WERI-Rb-1 (cell line): ENCODE data around the gene SNX7.

Experiments used
- DNase-seq: peaks from one replicate; pipeline ENCODE4 v3.0.0-alpha.2; 2020
- H3K27ac ChIP-seq: fragments of 250-450 bp; sonication (Bioruptor Pico); 2 replicates; pipeline ENCODE4 v1.5.1; 2020; ENCODE audit warnings: mild to moderate bottlenecking, moderate library complexity
- H3K27me3 ChIP-seq: fragments of 250-450 bp; sonication (Bioruptor Pico); 2 replicates; pipeline ENCODE4 v1.5.1; 2021; ENCODE audit warnings: mild to moderate bottlenecking, low read depth, moderate library complexity; ENCODE audit not compliant: insufficient read depth, severe bottlenecking
- H3K36me3 ChIP-seq: fragments of 250-450 bp; sonication (Bioruptor Pico); 2 replicates; pipeline ENCODE4 v1.5.1; 2020; ENCODE audit warnings: mild to moderate bottlenecking, moderate library complexity
- H3K4me3 ChIP-seq: 2 replicates; pipeline ENCODE4 v1.5.1; 2011; ENCODE audit warnings: low read depth, mild to moderate bottlenecking, control low read depth, low read length
- H3K9me3 ChIP-seq: fragments of 250-450 bp; sonication (Bioruptor Pico); 2 replicates; pipeline ENCODE4 v1.5.1; 2021; ENCODE audit warnings: mild to moderate bottlenecking, moderate library complexity; ENCODE audit not compliant: severe bottlenecking
- CTCF ChIP-seq: IDR thresholded peaks from 2 replicates; pipeline ENCODE4 v1.5.1; 2011; ENCODE audit warnings: low read depth, mild to moderate bottlenecking, control low read depth, inconsistent platforms, low read length

The SNX7 gene

GRCh38 chr1:98681812-98682211 is 20.3 kb downstream of the SNX7 start:
- DNase-seq: no peak
- TF ChIP-seq CTCF: no peak
- Histone ChIP-seq H3K27ac (no peak overlapping the region), H3K9me3 (no peaks in the 10 kb centered on the region), H3K4me3 (no peak overlapping the region), H3K27me3 (no peaks in the 10 kb centered on the region), H3K36me3 (no peaks in the 10 kb centered on the region)

GRCh38 chr1:98688110-98688739 is 26.7 kb downstream of the SNX7 start:
- no peak for DNase-seq

GRCh38 chr1:98690576-98690975 is 29.1 kb downstream of the SNX7 start:
- Histone ChIP-seq H3K27me3 (no peaks in the 10 kb centered on the region), H3K4me3 (no peak overlapping the region), H3K36me3 (no peaks in the 10 kb centered on the region), H3K9me3 (no peaks in the 10 kb centered on the region), H3K27ac (no peak overlapping the region)
- TF ChIP-seq CTCF: no peak
- no peak for DNase-seq

More at GRCh38 chr1:98688110-98688739, 26.7 kb downstream of the SNX7 start:
- Histone ChIP-seq H3K27ac (no peak overlapping the region), H3K9me3 (no peaks in the 10 kb centered on the region), H3K4me3 (no peak overlapping the region), H3K36me3 (no peaks in the 10 kb centered on the region), H3K27me3 (no peaks in the 10 kb centered on the region)
- no peak for TF ChIP-seq CTCF

- no peak overlapping the region for H3K4me3 ChIP-seq
- H3K27me3 ChIP-seq: no peaks in the 10 kb centered on the region
- no peak for DNase-seq
- no peak overlapping the region for H3K27ac ChIP-seq
- no peaks in the 10 kb centered on the region for H3K36me3 ChIP-seq
- TF ChIP-seq CTCF: no peak
- no peaks in the 10 kb centered on the region for H3K9me3 ChIP-seq
These were observed 31.0 kb downstream of the SNX7 start for GRCh38 chr1:98692482-98692881.

- Histone ChIP-seq H3K36me3 (no peaks in the 10 kb centered on the region), H3K27me3 (no peaks in the 10 kb centered on the region)
These were observed 31.9 kb downstream of the SNX7 start for GRCh38 chr1:98693385-98693784.

More at GRCh38 chr1:98693385-98693784, 31.9 kb downstream of the SNX7 start:
- H3K9me3 ChIP-seq: no peaks in the 10 kb centered on the region
- H3K27ac ChIP-seq: no peak overlapping the region
- no peak for DNase-seq
- no peak overlapping the region for H3K4me3 ChIP-seq
- no peak for TF ChIP-seq CTCF
